Effector CD4-positive, alpha-beta T cell (primary cell): ENCODE data around the gene ANKRD11.
"Not testable (repeated sequence)": the region's sequence is repeated elsewhere in the genome, so short reads cannot be mapped to it uniquely, and the experiment has no call there.

Source experiments
- DNase-seq: peaks from one replicate; pipeline ENCODE4 v3.0.0-alpha.2; 2020

Gene ANKRD11

GRCh38 chr16:89341697-89342694 is 148.4 kb downstream of the ANKRD11 start:
- DNase-seq: no peak

DNA sequence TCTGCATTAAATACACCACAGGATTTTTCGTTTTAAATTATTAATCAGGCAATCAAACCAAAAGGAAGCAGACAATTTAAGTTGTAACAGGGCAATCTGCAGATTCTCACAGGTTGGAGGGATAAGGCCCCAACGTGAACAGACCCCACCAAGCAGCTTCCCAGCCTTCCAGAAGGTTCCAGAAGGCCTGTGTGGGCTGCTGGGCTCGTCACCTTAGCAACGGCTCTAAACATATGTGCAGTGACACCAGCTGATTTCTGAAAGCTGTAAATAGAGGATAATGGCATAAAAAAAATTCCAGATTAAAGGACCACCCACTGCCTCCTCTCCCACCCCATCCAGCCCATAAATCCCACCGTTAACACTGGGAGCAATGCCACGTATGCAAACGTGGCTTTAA is 149.1 kb downstream of the ANKRD11 start:
- DNase-seq: no peak

- no peak for DNase-seq
Measured at GRCh38 chr16:89338863-89339262, 151.5 kb downstream of the ANKRD11 start.

DNA sequence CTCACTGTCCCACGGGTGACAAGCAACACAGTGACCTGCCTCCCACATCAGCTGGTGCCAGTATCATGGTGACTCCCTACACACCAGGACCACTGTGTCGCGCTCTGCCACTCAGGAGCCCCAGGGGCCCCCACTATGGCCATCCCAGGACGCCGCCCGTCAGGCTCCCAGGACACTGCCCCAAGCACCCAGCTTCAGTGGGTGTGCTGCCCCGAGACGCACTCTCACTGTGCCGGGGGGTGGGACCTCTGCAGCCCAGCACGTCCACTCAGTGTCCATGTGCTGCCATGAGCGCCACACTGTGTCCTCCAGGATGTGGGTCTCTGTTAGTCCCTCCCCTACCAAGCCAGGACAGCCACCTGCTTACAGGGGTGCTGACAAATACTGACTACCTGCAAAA is 152.4 kb downstream of the ANKRD11 start:
- DNase-seq: no peak

GRCh38 chr16:89335803-89336485 is 154.4 kb downstream of the ANKRD11 start:
- no peak for DNase-seq

- no peak for DNase-seq
Measured at GRCh38 chr16:89334988-89335802, 155.2 kb downstream of the ANKRD11 start.

- DNase-seq: no peak
Measured at GRCh38 chr16:89334461-89334860, 155.9 kb downstream of the ANKRD11 start.

- DNase-seq: no peak
Measured at GRCh38 chr16:89334050-89334449, 156.3 kb downstream of the ANKRD11 start.

DNA sequence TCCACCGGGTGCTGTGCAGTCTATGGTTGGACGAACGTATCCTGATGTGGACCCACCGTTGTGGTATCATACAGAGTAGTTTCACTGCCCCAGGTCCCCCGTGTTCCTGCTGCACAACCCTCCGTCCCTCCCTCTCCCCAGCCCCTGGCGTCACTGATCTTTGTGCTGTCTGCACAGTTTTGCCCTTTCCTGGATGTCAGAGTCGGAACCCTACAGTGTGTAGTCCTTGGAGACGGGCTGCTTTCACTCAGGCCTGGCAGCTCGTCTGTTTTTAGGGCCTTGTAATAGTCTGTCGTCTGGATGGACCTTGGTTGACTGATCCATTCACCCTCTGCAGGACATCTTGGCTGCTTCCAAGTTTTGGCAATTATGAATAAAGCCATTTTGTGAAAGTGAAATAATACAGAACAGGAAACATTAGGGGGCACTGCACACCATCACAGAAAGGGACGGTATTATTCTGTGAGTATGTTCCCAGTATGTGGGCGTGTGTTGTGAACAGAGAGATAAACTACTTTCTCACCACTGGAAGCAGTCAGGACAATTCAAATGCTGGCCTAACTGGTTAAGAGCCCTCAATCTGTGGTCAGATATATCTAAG is 156.9 kb downstream of the ANKRD11 start:
- DNase-seq: not testable (repeated sequence)

DNA sequence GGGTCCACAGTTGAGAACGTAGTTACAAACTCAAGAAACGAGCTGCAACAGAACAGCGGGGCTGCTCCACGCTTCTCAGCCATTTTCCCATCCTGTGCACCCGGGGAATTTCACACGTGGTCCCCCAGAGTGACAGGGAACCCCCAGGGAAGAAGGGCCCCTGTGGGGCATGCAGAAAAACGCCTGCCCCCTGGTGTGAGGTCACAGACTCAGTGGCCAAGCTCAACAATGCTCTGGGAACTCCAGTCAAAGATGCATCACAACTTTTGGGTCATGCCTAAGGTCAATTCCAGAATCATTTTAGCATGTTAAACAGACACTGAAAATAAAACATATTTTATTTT is 157.5 kb downstream of the ANKRD11 start:
- no peak for DNase-seq

DNA sequence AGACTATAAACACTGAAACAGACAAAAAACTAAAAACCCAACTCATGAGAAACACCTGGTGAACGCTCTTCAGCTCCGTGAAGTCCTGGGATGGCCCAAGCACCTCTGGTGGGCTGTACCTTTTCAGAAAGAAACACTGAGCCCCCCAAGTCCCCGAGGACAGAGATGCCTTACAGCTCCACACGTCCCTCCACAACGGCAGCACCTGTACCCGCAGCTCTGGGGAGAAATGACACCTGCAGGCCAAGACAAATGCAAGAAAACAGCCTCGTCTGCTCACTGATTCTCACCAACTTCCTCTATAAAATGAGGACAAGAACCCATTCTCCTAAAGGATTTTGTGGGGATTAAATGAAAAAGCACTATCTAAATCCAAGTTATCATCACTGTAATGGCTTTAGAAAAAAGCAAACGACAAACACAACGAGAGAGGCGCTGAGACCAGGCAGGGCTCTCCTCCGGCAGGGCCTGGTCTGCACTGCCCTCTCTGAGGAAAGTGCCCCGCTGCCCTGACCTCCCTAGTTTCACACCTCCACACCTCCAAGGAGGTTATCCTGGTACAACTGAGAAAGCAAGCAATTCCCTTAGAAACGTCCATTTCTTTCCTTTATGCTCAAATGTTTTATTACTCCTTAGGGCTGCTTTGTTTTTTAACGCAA is 158.0 kb downstream of the ANKRD11 start:
- DNase-seq: no peak

- no peak for DNase-seq
Measured at GRCh38 chr16:89331371-89332109, 158.8 kb downstream of the ANKRD11 start.

DNA sequence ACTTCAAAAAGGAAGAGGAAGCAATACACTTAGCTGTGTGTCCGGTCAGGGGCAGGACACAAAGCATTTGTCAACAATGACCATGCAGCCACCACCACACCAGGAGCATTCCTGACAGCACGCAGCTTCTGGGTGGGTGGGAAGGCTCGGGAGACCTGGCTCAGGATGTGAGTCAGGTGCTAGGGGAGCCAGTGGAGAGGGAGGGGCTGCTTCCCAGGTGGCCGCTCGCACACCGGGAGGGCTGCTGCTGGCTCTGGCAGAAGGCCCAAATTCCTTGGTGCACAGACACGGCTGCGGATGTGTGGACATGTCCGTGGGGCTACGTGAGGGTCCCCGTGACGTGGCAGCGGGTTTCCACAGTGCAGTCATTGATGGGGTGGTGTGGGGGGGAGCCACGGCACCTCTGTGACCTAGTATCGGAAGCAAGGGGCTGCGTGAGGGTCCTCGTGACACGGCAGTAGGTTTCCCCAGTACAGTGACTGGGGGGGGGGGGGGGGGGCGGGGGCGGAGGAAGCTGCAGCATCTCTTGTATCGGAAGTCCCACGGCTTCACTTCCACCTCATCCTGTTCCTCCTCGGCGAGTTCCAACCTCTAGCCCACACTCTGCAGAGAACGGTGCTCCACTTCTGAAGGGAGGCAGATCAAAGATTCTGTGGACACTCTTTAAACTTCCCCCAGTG is 160.0 kb downstream of the ANKRD11 start:
- peak; percentile 28 for DNase-seq

GRCh38 chr16:89329830-89330176 is 160.6 kb downstream of the ANKRD11 start:
- not testable (repeated sequence) for DNase-seq

GRCh38 chr16:89328412-89329400 is 161.7 kb downstream of the ANKRD11 start:
- not testable (repeated sequence) for DNase-seq

- no peak for DNase-seq
Measured at GRCh38 chr16:89326721-89327120, 163.6 kb downstream of the ANKRD11 start.

DNA sequence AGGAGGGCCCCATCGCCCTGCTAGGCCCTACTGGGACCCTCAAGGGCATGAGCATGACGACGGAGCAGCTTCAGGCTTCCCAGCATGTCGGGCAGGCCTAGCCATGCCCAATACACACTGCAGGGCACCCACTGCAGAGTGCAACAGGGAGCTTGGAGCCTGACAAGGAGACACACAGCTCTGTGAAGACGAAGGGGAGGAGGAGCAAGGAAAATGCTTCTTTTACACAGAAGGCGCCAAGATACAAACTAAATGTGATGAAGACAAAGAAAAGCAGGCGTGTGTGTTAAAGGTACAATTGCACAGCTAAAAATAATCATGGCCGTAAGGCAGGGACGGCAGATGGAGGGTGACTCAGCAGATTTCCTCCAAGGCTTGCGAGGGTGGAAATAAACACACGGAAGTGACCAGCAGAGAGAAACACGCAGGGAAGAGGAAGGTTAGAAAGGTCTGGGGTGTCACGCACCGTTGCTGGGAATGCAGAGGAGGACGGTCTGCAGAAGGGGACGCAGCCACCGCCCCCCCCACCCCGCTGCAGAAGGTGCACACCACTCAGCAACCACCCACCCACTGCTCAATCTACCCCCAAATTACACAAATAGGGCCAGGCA is 164.4 kb downstream of the ANKRD11 start:
- no peak for DNase-seq

DNA sequence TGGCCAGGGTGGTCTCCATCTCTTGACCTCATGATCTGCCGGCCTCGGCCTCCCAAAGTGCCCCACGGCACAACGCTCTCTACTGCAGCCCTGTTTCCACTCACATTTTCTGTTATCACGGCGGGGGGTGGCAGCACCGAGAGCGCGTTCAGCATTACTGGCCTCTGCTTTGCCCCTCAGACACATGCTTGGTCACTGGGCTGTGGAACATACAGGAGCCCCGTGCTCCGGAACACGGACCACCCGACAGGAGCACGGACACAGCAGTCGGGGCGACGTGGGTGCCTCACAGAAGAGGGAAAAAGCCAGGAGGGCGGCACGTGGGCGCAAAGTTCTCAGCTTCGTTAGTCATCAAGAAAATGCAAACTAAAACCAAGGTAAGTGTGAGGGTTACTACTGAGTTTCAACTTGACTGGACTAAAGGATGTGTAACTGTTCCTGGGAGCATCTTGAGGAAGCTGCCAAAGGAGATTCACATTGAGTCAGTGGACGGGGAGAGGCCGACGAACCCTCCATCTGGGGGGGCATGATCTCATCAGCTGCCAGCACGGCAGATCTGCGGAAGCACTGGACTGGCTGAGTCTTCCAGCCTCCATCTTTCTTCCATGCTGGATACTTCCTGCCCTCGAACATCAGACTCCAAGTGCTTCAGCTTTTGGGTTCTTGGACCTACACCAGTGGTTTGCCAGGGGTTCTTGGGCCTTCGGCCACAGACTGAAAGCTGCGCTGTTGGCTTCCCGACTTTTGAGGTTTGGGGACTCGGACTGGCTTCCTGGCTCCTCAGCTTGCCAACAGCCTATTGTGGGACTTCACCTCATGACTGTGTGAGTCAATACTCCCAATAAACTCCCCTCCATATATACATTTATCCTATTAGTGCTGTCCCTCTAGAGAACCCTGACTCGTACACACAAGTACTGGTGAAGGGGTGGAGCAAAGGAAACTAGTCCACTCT is 166.0 kb downstream of the ANKRD11 start:
- no peak for DNase-seq
